Adrenal gland (tissue), 12 donors: ENCODE data around the gene HIPK2. TPM values are rescaled to one million over a fixed set of nuclear protein-coding genes. Genes with fewer than 3 reads are reported as not detected.

ENCODE experiments used
- DNase-seq, 7 donors: peaks; one replicate each; pipeline ENCODE4 v3.0.0-alpha.2; 2019 to 2020
- H3K27ac ChIP-seq, 5 donors: fragments of 200-600 bp; sonication (generic) in 4 of 5; 1 replicate in 3 of 5; 2 replicates in 2 of 5; pipeline versions ENCODE4 v1.5.1 to v1.8.0; 2016 to 2020; ENCODE audit warnings: mild to moderate bottlenecking in 1 of 5
- H3K27me3 ChIP-seq: fragments of 200-600 bp; 2 replicates; pipeline ENCODE4 v1.8.0; 2021
- H3K36me3 ChIP-seq, 2 donors: fragments of 200-600 bp; replicated peaks in 1 of 2; 1 replicate in 1 of 2; 2 replicates in 1 of 2; pipeline versions ENCODE4 v1.5.1 to v1.8.0; 2018 to 2022
- H3K4me1 ChIP-seq, 2 donors: fragments of 200-600 bp; replicated peaks in 1 of 2; 1 replicate in 1 of 2; 2 replicates in 1 of 2; pipeline versions ENCODE4 v1.5.1 to v1.8.0; 2018 to 2021
- H3K4me3 ChIP-seq, 4 donors: fragments of 200-600 bp; sonication (generic) in 3 of 4; one replicate each; pipeline ENCODE4 v1.5.1; 2016 to 2018
- H3K9me3 ChIP-seq, 3 donors: fragments of 200-600 bp; sonication (generic) in 1 of 3; replicated peaks in 1 of 3; 1 replicate in 2 of 3; 2 replicates in 1 of 3; pipeline versions ENCODE4 v1.5.1 to v1.8.0; 2016 to 2021
- POLR2A ChIP-seq, 2 donors: fragments of 450-650 bp; IDR thresholded peaks; one replicate each; pipeline ENCODE4 v1.6.1; 2017; ENCODE audit warnings: antibody characterized with exemption in 2 of 2, mild to moderate bottlenecking in 2 of 2, moderate library complexity in 1 of 2
- WGBS, 4 donors: extraction: QIAGEN DNeasy Blood & Tissue Kit in 2 of 4; methylation state at CpG; one replicate each; pipeline versions ENCODE4 v1.1.5 to v1.1.7; 2013 to 2017; 5-methylcytosine and 5-hydroxymethylcytosine counted together
- intact Hi-C, 2 donors: fragments of 100-400 bp; cut with DNase I; formaldehyde crosslinking; loops; one replicate each; pipeline versions ENCODE4 v1.14.1 to v1.15.0; 2022 to 2023
- polyA plus RNA-seq, 3 donors: library from polyadenylated mRNA; stranded (reverse); fragments of 200-250 nt in 2 of 3; fragments of 350-450 nt in 1 of 3; fragmentation: Illumina TruSeq in 1 of 3; extraction: RNeasy Lipid Tissue Mini Kit (QIAGEN cat#74804) in 1 of 3; gene quantifications; one replicate each; pipeline ENCODE4 v1.2.3, GENCODE V29; 2013 to 2014
- total RNA-seq, 9 donors: library from RNA; depleted of rRNA in 4 of 9; stranded (reverse); fragments of >200 nt in 4 of 9; fragments of 120-200 nt in 1 of 9; fragmentation: NEBNext Ultra II Directional in 1 of 9; extraction: Animal tissue kit (Norgen Biotek cat#: 25700) in 1 of 9; gene quantifications; one replicate each; pipeline versions ENCODE4 v1.1.0 to v1.2.4, GENCODE V29; 2013 to 2023
- TF ChIP-seq, protein P1 (sequence below), 6 experiments: fragments of 450-650 bp in 4 of 6; fragments of 200-600 bp in 2 of 6; sonication (generic) in 1 of 6; IDR thresholded peaks; 1 replicate in 5 of 6; 2 replicates in 1 of 6; pipeline versions ENCODE4 v1.5.1 to v1.8.0; 2016 to 2021; ENCODE audit warnings: antibody characterized with exemption in 6 of 6, mild to moderate bottlenecking in 2 of 6, moderate library complexity in 1 of 6
- donor health status: healthy with polysubstance abuse.
- donor health status: Bipolar disorder and iron deficiency.
- donor health status: DM: yes; HTN: yes; CAD: no.
- donor health status: DM: no; HTN: no; CAD: no.
- donor health status: DM: no; HTN: no; CAD: no.
- donor health status: DM: yes; HTN: yes; CAD: no.

Gene HIPK2
- total and polyA plus RNA-seq, 12 donors = 4.7 to 82.4 (median 49.8) TPM

DNA sequence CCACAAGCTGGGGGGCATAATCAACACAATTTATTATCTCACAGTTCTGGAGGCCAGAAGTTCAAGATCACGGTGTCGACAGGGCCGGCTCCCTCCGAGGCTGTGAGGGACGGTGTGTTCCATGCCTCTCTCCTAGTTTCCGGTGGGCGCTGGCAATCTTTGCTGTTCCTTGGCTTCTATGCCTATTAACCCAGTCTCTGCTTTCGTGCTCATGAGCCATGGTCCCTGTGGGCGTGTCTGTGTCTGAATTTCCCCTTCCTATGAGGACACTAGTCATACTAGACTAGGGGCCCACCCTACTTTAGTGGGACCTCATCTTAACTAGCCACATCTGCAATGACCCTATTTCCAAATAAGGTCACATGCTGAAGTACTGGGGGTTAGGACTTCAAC is 29.4 kb downstream of the HIPK2 start:
- peak overlapping the region in 2 of 5 donors; percentile 4 to 15 for H3K27ac ChIP-seq
- DNase-seq = no peak
- H3K27me3 ChIP-seq = no peaks in the 10 kb centered on the region
- peaks cover 33 to 59% of the 10 kb centered on the region in 2 donors for H3K4me1 ChIP-seq
- TF ChIP-seq, protein P1, sequence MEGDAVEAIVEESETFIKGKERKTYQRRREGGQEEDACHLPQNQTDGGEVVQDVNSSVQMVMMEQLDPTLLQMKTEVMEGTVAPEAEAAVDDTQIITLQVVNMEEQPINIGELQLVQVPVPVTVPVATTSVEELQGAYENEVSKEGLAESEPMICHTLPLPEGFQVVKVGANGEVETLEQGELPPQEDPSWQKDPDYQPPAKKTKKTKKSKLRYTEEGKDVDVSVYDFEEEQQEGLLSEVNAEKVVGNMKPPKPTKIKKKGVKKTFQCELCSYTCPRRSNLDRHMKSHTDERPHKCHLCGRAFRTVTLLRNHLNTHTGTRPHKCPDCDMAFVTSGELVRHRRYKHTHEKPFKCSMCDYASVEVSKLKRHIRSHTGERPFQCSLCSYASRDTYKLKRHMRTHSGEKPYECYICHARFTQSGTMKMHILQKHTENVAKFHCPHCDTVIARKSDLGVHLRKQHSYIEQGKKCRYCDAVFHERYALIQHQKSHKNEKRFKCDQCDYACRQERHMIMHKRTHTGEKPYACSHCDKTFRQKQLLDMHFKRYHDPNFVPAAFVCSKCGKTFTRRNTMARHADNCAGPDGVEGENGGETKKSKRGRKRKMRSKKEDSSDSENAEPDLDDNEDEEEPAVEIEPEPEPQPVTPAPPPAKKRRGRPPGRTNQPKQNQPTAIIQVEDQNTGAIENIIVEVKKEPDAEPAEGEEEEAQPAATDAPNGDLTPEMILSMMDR (IDR thresholded peaks at IDR 0.05) = no peak
- TF ChIP-seq POLR2A (IDR thresholded peaks at IDR 0.05) = no peak
- intact Hi-C loops = no loop called here
- 58 to 65% (median 60%) methylated on average over 9 of the region's 9 CpGs for WGBS, 4 donors
- H3K36me3 ChIP-seq = no peaks in the 10 kb centered on the region
- H3K4me3 ChIP-seq = no peak overlapping the region
- no peaks in the 10 kb centered on the region for H3K9me3 ChIP-seq

DNA sequence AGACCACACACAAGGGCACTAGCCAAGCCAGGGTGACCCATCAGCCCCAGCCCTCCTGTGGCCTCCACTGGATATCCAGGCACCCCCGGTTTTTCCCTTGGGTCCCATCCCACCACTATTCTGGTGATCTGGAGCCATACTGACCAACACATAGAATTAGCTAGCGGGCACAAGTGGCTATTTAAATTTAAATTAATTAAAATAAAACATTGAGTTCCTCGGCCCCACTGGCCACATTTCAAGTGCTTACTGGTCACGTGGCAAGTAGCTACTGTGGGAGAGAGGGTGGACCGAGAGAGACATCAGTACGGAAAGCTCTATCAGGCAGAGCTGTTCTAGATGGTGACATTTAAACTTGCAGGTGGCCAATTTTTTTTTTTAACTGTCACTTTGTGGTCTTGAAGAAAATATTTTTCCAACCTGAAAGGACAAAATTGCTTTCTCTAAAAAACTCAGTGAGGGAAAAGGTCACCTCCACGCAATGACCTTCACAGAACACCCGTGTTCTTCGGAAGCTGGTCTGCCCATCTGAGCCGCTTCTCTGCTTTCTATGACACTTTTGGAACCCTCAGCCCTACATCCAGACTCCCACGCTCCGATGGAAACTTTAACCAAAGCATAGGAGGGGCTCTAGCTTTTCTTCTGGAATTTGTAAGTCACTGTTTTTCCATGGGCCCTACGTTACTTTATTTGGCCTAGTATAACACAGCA is 30.0 kb downstream of the HIPK2 start:
- DNase-seq = no peak
- WGBS, 4 donors = 57 to 65% (median 63%) methylated on average over 13 of the region's 13 CpGs
- intact Hi-C loops = no loop called here
- Histone ChIP-seq H3K27me3 (no peaks in the 10 kb centered on the region), H3K9me3 (no peaks in the 10 kb centered on the region), H3K4me3 (no peak overlapping the region), H3K27ac (peak overlapping the region in 2 of 5 donors; percentile 4 to 15), H3K4me1 (peaks cover 27 to 60% of the 10 kb centered on the region in 2 donors), H3K36me3 (no peaks in the 10 kb centered on the region)
- no peak for TF ChIP-seq POLR2A (IDR thresholded peaks at IDR 0.05)
- TF ChIP-seq, protein P1 (IDR thresholded peaks at IDR 0.05) = no peak

DNA sequence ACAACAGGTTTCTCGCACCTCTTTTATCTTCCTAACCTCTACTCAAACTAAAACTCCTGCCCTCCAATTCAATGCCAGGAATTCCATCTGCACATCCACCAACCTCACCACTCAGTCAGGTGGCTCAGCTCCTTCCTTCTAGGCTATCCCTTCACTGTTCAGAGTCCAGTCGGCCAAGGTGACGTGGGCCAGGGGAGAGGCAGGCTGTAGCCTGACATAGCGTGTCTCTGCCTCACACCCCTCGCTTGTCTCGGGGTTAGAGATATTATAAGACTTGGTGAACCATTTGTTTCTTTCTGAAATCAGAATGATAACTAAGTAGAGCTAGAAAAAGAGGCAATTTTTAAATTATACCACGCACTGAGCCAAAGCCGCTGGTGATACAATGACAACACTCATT is 31.1 kb downstream of the HIPK2 start:
- Histone ChIP-seq H3K9me3 (no peaks in the 10 kb centered on the region), H3K36me3 (no peaks in the 10 kb centered on the region), H3K27me3 (no peaks in the 10 kb centered on the region), H3K4me3 (no peak overlapping the region), H3K4me1 (peaks cover 30 to 65% of the 10 kb centered on the region in 2 donors), H3K27ac (no peak overlapping the region)
- WGBS, 4 donors = 84 to 98% (median 92%) methylated on average over 8 of the region's 8 CpGs
- intact Hi-C loops = no loop called here
- DNase-seq = no peak
- TF ChIP-seq POLR2A (IDR thresholded peaks at IDR 0.05) = no peak
- TF ChIP-seq, protein P1 (IDR thresholded peaks at IDR 0.05) = no peak

GRCh38 chr7:139745678-139746143 is 32.1 kb downstream of the HIPK2 start:
- Histone ChIP-seq H3K4me3 (no peak overlapping the region), H3K36me3 (no peaks in the 10 kb centered on the region), H3K27me3 (no peaks in the 10 kb centered on the region), H3K27ac (peak overlapping the region in 2 of 5 donors; percentile 51 to 64), H3K9me3 (no peaks in the 10 kb centered on the region), H3K4me1 (peaks cover 39 to 75% of the 10 kb centered on the region in 2 donors)
- DNase-seq = no peak
- intact Hi-C loops = no loop called here
- WGBS, 4 donors = 33 to 38% (median 36%) methylated on average over 6 of the region's 6 CpGs
- TF ChIP-seq, protein P1 (IDR thresholded peaks at IDR 0.05) = no peak
- TF ChIP-seq POLR2A (IDR thresholded peaks at IDR 0.05) = no peak
